RWPE2 (cell line): ENCODE results near the gene IL10.

Experiments used
- ATAC-seq: fragments of 200-7000 bp; cut with Tn5 transposase; 3 replicates; pipeline ENCODE4 v1.9.1; 2021; ENCODE audit warnings: low read depth
- DNase-seq: peaks from one replicate; pipeline ENCODE4 v3.0.0-alpha.2; 2020; ENCODE audit warnings: low spot score
- H3K27ac ChIP-seq: fragments of 450-650 bp; 2 replicates; pipeline ENCODE4 v1.5.1; 2017; ENCODE audit warnings: mild to moderate bottlenecking; ENCODE audit not compliant: poor library complexity, severe bottlenecking
- H3K27me3 ChIP-seq: fragments of 250-450 bp; sonication (Bioruptor Pico); 2 replicates; pipeline ENCODE4 v1.5.1; 2021; ENCODE audit warnings: mild to moderate bottlenecking, moderate library complexity; ENCODE audit not compliant: insufficient read depth, poor library complexity, severe bottlenecking
- H3K36me3 ChIP-seq: fragments of 250-450 bp; sonication (Bioruptor Pico); 2 replicates; pipeline ENCODE4 v1.5.1; 2020; ENCODE audit warnings: low read depth, mild to moderate bottlenecking, moderate library complexity
- H3K4me1 ChIP-seq: fragments of 250-450 bp; sonication (Bioruptor Pico); 2 replicates; pipeline ENCODE4 v1.5.1; 2021; ENCODE audit warnings: mild to moderate bottlenecking, moderate library complexity; ENCODE audit not compliant: insufficient read depth, poor library complexity, severe bottlenecking
- H3K4me3 ChIP-seq: fragments of 250-450 bp; sonication (Bioruptor Pico); 2 replicates; pipeline ENCODE4 v1.5.1; 2021; ENCODE audit warnings: mild to moderate bottlenecking, moderate library complexity; ENCODE audit not compliant: severe bottlenecking
- H3K9me3 ChIP-seq: fragments of 250-450 bp; sonication (Bioruptor Pico); 2 replicates; pipeline ENCODE4 v1.5.1; 2021; ENCODE audit warnings: mild to moderate bottlenecking, moderate library complexity; ENCODE audit not compliant: severe bottlenecking
- TF ChIP-seq, protein P1 (sequence below): fragments of 450-650 bp; IDR thresholded peaks from one replicate; pipeline ENCODE4 v1.5.1; 2017; ENCODE audit warnings: mild to moderate bottlenecking, moderate library complexity; ENCODE audit not compliant: poor library complexity, severe bottlenecking

IL10 gene

DNA sequence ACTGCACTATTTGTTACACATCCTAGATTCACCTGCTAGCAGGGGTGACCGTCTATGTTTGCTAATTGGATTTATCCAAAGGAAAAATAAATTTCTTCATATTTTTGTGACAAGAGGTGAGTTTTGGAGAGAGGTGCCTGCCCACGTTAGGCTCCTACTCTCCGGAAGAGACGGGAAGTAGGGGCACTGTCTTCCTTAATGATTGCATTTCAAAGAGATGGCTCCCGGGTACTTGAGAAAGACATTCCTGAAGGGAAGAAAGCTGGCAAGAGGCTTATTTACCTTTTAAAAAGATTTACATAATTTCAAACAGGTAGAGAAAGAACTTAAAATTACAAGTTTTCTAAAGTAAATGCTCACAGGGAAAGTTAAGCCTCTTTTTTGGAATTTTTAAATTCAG is 20.4 kb downstream of the IL10 start:
- no peak overlapping the region for H3K4me3 ChIP-seq
- DNase-seq, result no peak
- H3K9me3 ChIP-seq, result no peaks in the 10 kb centered on the region
- no peak for ATAC-seq
- H3K4me1 ChIP-seq, result no peaks in the 10 kb centered on the region
- H3K27ac ChIP-seq, result no peak overlapping the region
- no peaks in the 10 kb centered on the region for H3K27me3 ChIP-seq
- H3K36me3 ChIP-seq, result no peaks in the 10 kb centered on the region
- TF ChIP-seq, protein P1, sequence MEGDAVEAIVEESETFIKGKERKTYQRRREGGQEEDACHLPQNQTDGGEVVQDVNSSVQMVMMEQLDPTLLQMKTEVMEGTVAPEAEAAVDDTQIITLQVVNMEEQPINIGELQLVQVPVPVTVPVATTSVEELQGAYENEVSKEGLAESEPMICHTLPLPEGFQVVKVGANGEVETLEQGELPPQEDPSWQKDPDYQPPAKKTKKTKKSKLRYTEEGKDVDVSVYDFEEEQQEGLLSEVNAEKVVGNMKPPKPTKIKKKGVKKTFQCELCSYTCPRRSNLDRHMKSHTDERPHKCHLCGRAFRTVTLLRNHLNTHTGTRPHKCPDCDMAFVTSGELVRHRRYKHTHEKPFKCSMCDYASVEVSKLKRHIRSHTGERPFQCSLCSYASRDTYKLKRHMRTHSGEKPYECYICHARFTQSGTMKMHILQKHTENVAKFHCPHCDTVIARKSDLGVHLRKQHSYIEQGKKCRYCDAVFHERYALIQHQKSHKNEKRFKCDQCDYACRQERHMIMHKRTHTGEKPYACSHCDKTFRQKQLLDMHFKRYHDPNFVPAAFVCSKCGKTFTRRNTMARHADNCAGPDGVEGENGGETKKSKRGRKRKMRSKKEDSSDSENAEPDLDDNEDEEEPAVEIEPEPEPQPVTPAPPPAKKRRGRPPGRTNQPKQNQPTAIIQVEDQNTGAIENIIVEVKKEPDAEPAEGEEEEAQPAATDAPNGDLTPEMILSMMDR, result no peak

DNA sequence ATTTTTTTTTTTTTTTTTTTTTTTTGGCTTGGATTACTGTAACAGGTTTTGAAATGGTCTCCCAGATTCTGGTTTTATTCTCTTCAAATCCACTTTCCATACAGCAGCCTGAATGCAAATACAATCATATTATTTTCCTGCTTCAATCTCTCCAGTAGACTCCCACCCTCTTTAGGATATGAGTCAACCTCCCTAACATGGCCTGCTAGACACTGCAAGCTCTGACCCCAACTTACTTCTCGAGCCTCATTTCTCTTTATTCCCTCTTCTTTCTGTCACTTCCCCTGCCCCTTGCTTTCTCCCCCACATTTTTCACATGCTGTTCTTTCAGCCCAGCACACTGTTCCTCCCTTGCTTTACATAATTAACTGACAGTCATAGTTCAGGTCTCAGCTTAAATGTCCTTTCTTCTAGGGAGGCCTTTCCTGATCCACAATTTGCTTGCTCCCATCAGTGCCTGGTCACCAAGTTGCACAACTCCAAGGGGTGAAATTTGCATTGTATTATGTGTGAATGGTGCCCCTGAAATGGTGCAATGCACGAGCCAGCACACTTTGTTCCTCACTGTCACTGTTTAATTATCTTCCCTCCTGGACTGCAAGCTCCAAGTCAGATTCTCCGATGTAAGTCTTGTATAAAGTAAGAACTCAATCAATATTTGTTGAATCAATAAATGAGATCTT is 23.8 kb downstream of the IL10 start:
- ATAC-seq (no peak), DNase-seq (no peak)
- Histone ChIP-seq H3K4me1 (no peaks in the 10 kb centered on the region), H3K9me3 (no peaks in the 10 kb centered on the region), H3K36me3 (no peaks in the 10 kb centered on the region), H3K27me3 (no peaks in the 10 kb centered on the region), H3K27ac (no peak overlapping the region), H3K4me3 (no peak overlapping the region)
- TF ChIP-seq, protein P1, result no peak

DNA sequence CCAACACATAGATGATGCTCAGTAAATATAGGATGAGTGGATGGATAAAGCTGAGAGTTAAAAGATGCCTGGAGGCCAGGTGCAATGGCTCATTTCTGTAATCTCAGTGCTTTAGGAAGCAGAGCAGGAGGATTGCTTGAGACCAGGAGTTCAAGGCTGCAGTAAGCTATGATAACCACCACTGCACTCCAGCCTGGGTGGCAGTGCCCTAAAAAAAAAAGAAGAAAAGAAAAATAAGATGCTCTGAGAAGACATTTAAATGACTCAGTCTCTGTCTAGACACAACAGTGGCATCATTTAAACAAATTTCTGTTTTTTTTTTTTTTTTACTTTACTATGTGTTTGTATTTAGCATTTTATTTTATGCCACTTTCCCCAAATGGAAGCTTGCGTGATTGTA is 27.0 kb downstream of the IL10 start:
- no peak for DNase-seq
- no peaks in the 10 kb centered on the region for H3K27me3 ChIP-seq
- no peak overlapping the region for H3K27ac ChIP-seq
- TF ChIP-seq, protein P1, result no peak
- H3K9me3 ChIP-seq, result no peaks in the 10 kb centered on the region
- no peak for ATAC-seq
- no peaks in the 10 kb centered on the region for H3K36me3 ChIP-seq
- no peaks in the 10 kb centered on the region for H3K4me1 ChIP-seq
- no peak overlapping the region for H3K4me3 ChIP-seq

DNA sequence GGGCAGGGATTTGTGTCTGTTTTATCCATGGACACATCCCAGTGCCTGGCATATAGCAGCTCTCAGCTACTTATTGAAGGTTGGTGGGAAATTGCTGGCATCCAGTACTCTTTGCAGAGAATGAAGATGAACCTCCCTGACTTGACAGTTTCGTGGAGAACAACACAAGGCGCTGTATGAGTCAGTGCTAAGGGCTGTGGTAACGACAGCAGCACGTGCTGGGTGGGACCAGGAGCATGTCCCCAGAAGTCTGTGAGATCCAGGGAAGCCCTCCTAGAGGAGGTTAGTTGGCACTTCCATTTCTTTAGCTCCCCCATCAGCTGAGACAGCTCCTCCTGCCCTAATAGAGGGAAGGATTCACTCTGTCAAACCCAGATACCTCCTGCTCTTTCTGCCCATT is 27.6 kb downstream of the IL10 start:
- H3K27ac ChIP-seq, result no peak overlapping the region
- no peaks in the 10 kb centered on the region for H3K36me3 ChIP-seq
- ATAC-seq (no peak; the same call in 2 of the 3 replicates), DNase-seq (no peak)
- TF ChIP-seq, protein P1, result no peak
- no peaks in the 10 kb centered on the region for H3K27me3 ChIP-seq
- no peak overlapping the region for H3K4me3 ChIP-seq
- H3K9me3 ChIP-seq, result no peaks in the 10 kb centered on the region
- peaks cover under 1% of the 10 kb centered on the region for H3K4me1 ChIP-seq

DNA sequence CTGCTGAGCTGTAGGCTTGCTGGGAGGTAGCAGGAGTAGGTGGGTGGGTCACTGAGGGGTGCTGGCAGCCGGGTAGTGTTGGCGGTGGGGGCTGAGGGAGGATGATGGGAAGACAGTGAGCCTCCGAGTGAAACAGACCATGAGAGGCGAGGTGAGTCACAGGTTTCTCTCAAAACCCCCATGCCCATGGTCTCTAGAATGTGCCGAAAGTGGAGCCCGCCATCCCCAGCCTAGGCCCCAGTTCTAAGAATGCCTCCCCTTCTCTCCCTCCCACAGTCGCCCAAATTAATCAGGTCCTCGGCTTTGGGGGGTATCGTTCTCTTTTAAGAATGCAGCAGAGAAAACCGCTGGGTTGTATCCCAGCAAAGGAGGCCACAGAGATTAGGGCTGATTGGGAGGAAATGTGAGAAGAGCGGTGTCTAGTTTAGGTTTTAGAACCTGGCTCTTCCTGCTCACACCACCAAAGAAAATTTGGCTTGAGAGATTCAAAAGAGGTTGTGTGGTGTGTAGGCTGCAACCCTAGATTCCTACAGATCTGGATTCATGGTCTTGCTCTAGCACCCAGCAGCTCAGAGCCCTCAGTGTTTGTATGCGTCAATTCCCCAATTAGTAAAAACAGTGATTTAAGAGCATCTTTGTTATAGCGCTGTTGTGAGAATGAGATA is 29.4 kb downstream of the IL10 start:
- peaks cover 3% of the 10 kb centered on the region for H3K4me1 ChIP-seq
- TF ChIP-seq, protein P1, result no peak
- H3K27me3 ChIP-seq, result no peaks in the 10 kb centered on the region
- H3K36me3 ChIP-seq, result no peaks in the 10 kb centered on the region
- ATAC-seq, result no peak
- H3K27ac ChIP-seq, result no peak overlapping the region
- no peak for DNase-seq
- no peak overlapping the region for H3K4me3 ChIP-seq
- no peaks in the 10 kb centered on the region for H3K9me3 ChIP-seq
